HEK293T (cell line): ENCODE data around the gene PREB.

Experiments used
- ARNT ChIP-seq: fragments of 450-650 bp; IDR thresholded peaks from 2 replicates; pipeline ENCODE4 v1.6.1; 2017; ENCODE audit warnings: mild to moderate bottlenecking
- CTBP1 ChIP-seq: fragments of 450-650 bp; IDR thresholded peaks from 2 replicates; pipeline ENCODE4 v1.6.1; 2016; ENCODE audit warnings: borderline replicate concordance
- FOXA1 ChIP-seq: fragments of 450-650 bp; IDR thresholded peaks from 2 replicates; pipeline ENCODE4 v1.6.1; 2016; ENCODE audit warnings: mild to moderate bottlenecking
- FOXK2 ChIP-seq: fragments of 450-650 bp; IDR thresholded peaks from 2 replicates; pipeline ENCODE4 v1.6.1; 2016; ENCODE audit warnings: mild to moderate bottlenecking
- FOXM1 ChIP-seq: fragments of 450-650 bp; IDR thresholded peaks from 2 replicates; pipeline ENCODE4 v1.6.1; 2017; ENCODE audit warnings: mild to moderate bottlenecking, borderline replicate concordance
- L3MBTL2 ChIP-seq: fragments of 450-650 bp; conservative IDR thresholded peaks from 2 replicates; pipeline ENCODE4 v1.6.1; 2016; ENCODE audit warnings: mild to moderate bottlenecking
- LEF1 ChIP-seq: fragments of 450-650 bp; IDR thresholded peaks from 2 replicates; pipeline ENCODE4 v1.6.1; 2017; ENCODE audit warnings: mild to moderate bottlenecking, borderline replicate concordance
- NFRKB ChIP-seq: fragments of 450-650 bp; IDR thresholded peaks from 2 replicates; pipeline ENCODE4 v1.6.1; 2016; ENCODE audit warnings: mild to moderate bottlenecking, moderate library complexity
- SP1 ChIP-seq: fragments of 450-650 bp; IDR thresholded peaks from 2 replicates; pipeline ENCODE4 v1.6.1; 2017
- SUZ12 ChIP-seq: fragments of 450-650 bp; IDR thresholded peaks from 2 replicates; pipeline ENCODE4 v1.6.1; 2016; ENCODE audit warnings: mild to moderate bottlenecking
- TARDBP ChIP-seq: fragments of 450-650 bp; IDR thresholded peaks from 2 replicates; pipeline ENCODE4 v1.6.1; 2016
- ZNF384 ChIP-seq: fragments of 450-650 bp; IDR thresholded peaks from 2 replicates; pipeline ENCODE4 v1.6.1; 2016

GRCh38 chr2:27128668-27129571 is 5.5 kb downstream of the PREB start:
- no peak for TF ChIP-seq SP1
- TF ChIP-seq TARDBP = no peak
- no peak for TF ChIP-seq SUZ12
- no peak for TF ChIP-seq CTBP1
- TF ChIP-seq ZNF384 = no peak
- no peak for TF ChIP-seq FOXM1
- no peak for TF ChIP-seq FOXA1
- TF ChIP-seq ARNT = no peak
- no peak for TF ChIP-seq L3MBTL2
- TF ChIP-seq LEF1 = no peak
- no peak for TF ChIP-seq FOXK2
- no peak for TF ChIP-seq NFRKB
